Lung microvascular endothelial cell (primary cell): ENCODE measurements around the gene SAPCD1. TPM values are rescaled to one million over a fixed set of nuclear protein-coding genes. Genes with fewer than 3 reads are reported as not detected.
"Not testable (repeated sequence)": the region's sequence is repeated elsewhere in the genome, so short reads cannot be mapped to it uniquely, and the experiment has no call there.

Experiments
- DNase-seq, 2 donors: peaks; one replicate each; pipeline versions ENCODE4 v3.0.0 to v3.0.0-alpha.2; 2010; ENCODE audit warnings: low read depth in 2 of 2
- total RNA-seq: library from RNA; depleted of rRNA; stranded (reverse); fragments of >200 nt; gene quantifications from 2 replicates; pipeline ENCODE4 v1.2.1, GENCODE V29; 2014

The SAPCD1 gene
- total RNA-seq, 1 donor from 2014 or later, result 1.6 TPM

DNA sequence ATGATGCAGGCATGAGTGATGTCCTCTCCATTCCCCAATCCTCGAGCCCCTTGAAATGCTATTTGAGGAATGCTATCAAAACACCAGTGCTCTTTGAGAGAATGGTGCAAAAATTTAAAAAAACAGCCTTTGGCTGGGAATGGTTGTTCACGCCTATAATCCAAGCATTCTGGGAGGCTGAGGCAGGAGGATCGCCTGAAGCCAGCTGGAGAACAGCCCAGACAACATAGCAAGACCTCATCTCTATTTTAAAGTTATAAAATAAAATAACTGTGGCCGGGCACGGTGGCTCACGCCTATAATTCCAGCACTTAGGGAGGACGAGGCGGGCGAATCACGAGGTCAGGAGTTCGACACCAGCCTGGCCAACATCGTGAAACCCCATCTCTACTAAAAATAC, 37.3 kb downstream of the SAPCD1 start:
- DNase-seq, result no peak

DNA sequence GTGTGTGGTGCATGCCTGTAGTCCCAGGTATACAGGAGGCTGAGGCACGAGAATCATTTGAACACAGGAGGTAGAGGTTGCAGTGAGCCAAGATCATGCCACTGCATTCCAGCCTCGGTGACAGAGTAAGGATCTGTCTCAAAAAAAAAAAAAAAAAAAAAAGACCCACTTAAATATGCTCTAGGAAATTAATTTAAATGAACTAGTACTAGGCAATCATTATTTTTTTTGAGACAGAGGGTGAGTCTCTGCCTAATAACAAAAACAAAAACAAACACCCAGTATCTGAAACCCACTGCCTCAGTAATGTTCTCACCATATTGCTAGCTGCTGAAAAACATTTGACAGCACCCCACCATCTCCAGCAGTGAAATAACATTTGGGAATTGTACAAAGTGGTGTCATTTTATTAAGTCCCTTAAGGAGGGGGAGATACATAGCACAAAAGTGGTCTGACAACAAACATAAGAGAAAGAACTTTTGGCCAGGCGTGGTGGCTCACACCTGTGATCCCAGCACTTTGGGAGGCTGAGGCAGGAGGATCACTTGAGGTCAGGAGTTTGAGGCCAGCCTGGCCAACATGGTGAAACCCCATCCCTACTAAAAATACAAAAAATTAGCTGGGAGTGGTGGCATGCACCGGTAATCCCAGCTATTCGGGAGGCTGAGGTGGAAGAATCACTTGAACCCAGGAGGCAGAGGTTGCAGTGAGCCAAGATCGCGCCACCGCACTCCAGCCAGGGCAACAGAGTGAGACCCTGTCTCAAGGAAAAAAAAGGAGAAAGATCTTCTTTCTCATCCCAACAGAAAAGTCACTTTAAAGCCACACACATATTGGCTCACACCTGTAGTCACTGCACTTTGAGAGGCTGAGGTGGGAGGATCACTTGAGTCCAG, 38.8 kb downstream of the SAPCD1 start:
- DNase-seq, result not testable (repeated sequence)

DNA sequence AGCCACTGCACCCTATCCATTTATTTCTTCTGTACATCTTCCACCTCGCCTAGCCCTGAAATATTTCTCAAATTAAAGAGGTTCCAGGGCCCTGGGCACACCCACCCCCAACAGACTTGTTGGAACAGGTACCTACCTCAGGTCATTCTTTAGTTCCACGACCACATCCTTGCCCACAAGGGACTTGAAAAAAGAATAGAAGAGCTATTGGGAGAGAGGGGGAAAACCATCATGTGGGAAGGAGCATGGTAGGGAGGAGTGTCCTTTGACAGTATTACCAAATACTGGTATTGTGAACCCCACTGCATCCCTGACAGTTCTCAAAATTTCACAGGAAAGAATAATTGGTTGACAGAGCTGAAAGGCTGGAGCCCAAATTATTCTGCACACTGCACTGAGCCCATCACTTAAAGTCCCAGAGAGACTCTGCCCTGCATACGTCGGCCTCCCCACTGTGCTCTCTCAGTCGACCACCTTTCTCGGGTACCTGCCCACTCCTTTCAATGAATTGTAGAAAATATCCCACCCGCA, 43.5 kb downstream of the SAPCD1 start:
- no peak for DNase-seq

DNA sequence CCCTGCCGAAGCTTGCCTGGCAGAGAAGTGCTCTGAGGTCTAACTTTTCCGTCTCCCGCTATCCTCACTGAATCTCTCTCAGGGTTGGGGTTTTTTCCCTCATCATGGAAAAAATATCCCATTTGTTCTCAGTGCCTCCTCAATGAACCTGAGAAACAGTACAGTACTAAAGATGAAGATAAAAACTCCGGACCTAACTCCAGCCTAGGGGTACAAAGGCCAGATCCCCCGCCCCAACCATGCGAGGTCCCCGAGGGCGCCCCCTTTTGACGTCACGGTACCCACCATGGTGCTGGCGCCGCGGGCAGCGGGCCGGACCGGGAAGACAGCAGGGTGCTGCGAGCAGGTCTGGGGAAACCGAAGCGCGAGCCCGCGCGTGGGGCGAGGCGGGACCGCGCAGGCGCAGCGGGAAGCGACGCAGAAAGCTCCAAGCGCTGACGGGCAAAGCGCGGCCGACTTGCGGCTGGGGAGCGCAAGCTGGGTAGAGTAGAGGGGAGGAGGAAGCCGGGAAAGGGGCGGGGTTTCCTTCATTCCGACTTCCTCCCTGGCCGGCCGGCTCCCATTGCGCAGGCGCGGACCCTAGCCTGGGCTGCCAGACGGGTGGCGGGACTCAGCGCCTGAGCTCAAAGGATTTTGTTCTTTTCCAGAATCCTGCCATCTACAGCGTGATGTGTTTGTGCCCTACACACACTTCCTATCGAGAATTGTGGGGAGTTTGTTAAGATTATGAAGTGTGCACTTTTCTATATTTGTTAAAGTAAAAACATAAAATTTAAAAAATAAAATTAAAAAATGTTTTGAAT, 44.2 kb downstream of the SAPCD1 start, which contains the start of gene LSM2:
Gene LSM2 (minus strand): TSS at position 497 of the 803 bp plus-strand sequence. CDS start 209 bp downstream, at position 288.
- peak; percentile 98 for DNase-seq

DNA sequence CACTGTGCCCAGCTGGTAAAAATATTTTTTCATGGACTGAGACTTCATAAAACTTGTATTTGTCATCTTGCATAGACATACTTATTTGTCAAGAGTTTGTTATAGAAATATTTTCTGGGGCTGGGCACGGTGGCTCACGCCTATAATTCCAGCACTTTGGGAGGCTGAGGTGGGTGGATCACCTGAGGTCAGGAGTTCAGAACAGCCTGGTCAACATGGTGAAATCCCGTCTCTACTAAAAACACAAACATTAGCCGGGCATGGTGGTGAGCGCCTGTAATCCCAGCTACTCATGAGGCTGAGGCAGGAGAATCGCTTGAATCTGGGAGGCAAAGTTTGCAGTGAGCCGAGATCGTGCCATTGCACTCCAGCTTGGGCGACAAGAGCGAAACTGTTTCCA, 46.1 kb downstream of the SAPCD1 start:
- DNase-seq, result not testable (repeated sequence)

DNA sequence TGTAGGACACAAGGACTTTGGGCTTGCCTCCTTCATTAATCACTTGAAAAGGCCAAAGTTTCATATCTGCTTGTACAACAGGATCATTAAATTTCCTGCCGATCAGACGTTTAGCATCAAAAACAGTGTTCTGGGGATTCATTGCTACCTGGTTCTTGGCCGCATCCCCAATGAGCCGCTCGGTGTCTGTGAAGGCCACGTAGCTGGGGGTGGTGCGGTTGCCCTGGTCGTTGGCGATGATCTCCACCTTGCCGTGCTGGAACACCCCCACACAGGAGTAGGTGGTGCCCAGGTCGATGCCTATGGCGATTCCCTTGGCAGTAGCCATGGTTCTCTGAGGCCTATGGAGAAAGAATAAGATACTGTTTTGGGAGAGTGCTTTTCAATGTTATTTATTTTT, 49.2 kb downstream of the SAPCD1 start:
- DNase-seq, result no peak

DNA sequence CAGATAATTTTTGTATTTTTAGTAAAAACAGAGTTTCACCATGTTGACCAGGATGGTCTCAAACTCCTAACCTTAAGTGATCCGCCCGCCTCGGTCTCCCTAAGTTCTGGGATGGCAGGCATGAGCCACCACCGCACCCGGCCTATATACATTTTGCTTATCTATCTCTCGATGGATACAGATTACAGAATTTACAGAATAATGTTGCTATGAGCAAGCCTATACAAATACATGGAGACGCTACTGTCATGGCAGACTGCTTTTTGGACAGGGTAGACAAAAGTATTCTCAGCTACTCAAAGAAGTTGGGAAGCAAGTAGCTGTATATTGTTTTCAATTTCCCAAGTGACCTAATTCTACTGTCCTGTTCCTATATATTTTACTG, 51.0 kb downstream of the SAPCD1 start:
- DNase-seq, result no peak

Other genes starting within 250 kb of the SAPCD1 start
- not detected in 2 replicates for gene MCCD1, start 233.7 kb upstream of the SAPCD1 start, total RNA-seq
- 180 and 306 TPM in 2 replicates for gene DDX39B, start 220.7 kb upstream of the SAPCD1 start, total RNA-seq
- 0.20 and 0.22 TPM in 2 replicates for gene ATP6V1G2, start 216.0 kb upstream of the SAPCD1 start, total RNA-seq
- 17.9 and 23.0 TPM in 2 replicates for gene NFKBIL1, start 215.0 kb upstream of the SAPCD1 start, total RNA-seq
- gene LTA, start 190.4 kb upstream of the SAPCD1 start, total RNA-seq, result not detected in 2 replicates
- gene TNF, start 187.1 kb upstream of the SAPCD1 start, total RNA-seq, result not detected in 2 replicates
- 6.7 and 9.2 TPM in 2 replicates for gene LTB, start 180.2 kb upstream of the SAPCD1 start, total RNA-seq
- not detected in 2 replicates for gene LST1, start 176.4 kb upstream of the SAPCD1 start, total RNA-seq
- not detected in 2 replicates for gene NCR3, start 169.7 kb upstream of the SAPCD1 start, total RNA-seq
- not detected in 2 replicates for gene AIF1, start 147.4 kb upstream of the SAPCD1 start, total RNA-seq
- 19.4 and 27.2 TPM in 2 replicates for gene PRRC2A, start 141.9 kb upstream of the SAPCD1 start, total RNA-seq
- 88.3 and 111 TPM in 2 replicates for gene BAG6, start 110.0 kb upstream of the SAPCD1 start, total RNA-seq
- gene APOM, start 106.8 kb upstream of the SAPCD1 start, total RNA-seq, result 0.22 and 0.40 TPM in 2 replicates
- gene C6orf47, start 101.9 kb upstream of the SAPCD1 start, total RNA-seq, result 15.5 and 24.0 TPM in 2 replicates
- gene GPANK1, start 97.7 kb upstream of the SAPCD1 start, total RNA-seq, result 8.5 and 12.1 TPM in 2 replicates
- 64.1 and 67.6 TPM in 2 replicates for gene CSNK2B, start 96.6 kb upstream of the SAPCD1 start, total RNA-seq
- gene LY6G5B, start 92.7 kb upstream of the SAPCD1 start, total RNA-seq, result 0.44 and 1.2 TPM in 2 replicates
- gene LY6G5C, start 81.6 kb upstream of the SAPCD1 start, total RNA-seq, result 1.4 and 1.7 TPM in 2 replicates
- 41.2 and 69.8 TPM in 2 replicates for gene ABHD16A, start 59.3 kb upstream of the SAPCD1 start, total RNA-seq
- gene LY6G6F, start 55.8 kb upstream of the SAPCD1 start, total RNA-seq, result not detected in 2 replicates
- gene LY6G6D, start 47.3 kb upstream of the SAPCD1 start, total RNA-seq, result not detected in 2 replicates
- gene LY6G6C, start 40.9 kb upstream of the SAPCD1 start, total RNA-seq, result not detected in 2 replicates
- not detected in 2 replicates for gene MPIG6B, start 39.3 kb upstream of the SAPCD1 start, total RNA-seq
- 109 and 159 TPM in 2 replicates for gene DDAH2, start 33.4 kb upstream of the SAPCD1 start, total RNA-seq
- gene CLIC1, start 26.1 kb upstream of the SAPCD1 start, total RNA-seq, result 469 and 552 TPM in 2 replicates
- 1.4 and 2.6 TPM in 2 replicates for gene MSH5, start 22.7 kb upstream of the SAPCD1 start, total RNA-seq
- gene VWA7, start 14.7 kb downstream of the SAPCD1 start, total RNA-seq, result under 0.01 and 0.40 TPM in 2 replicates
- 36.3 and 39.0 TPM in 2 replicates for gene VARS1, start 33.1 kb downstream of the SAPCD1 start, total RNA-seq
- 29.2 and 29.8 TPM in 2 replicates for gene LSM2, start 44.3 kb downstream of the SAPCD1 start, total RNA-seq
- gene HSPA1L, start 52.6 kb downstream of the SAPCD1 start, total RNA-seq, result 0.87 and 1.8 TPM in 2 replicates
- gene HSPA1A, start 52.9 kb downstream of the SAPCD1 start, total RNA-seq, result 40.8 and 93.3 TPM in 2 replicates
- gene HSPA1B, start 65.1 kb downstream of the SAPCD1 start, total RNA-seq, result 23.8 and 30.2 TPM in 2 replicates
- gene NEU1, start 100.2 kb downstream of the SAPCD1 start, total RNA-seq, result 41.2 and 50.0 TPM in 2 replicates
- gene SLC44A4, start 116.3 kb downstream of the SAPCD1 start, total RNA-seq, result not detected in 2 replicates
- 25.7 and 28.0 TPM in 2 replicates for gene EHMT2, start 135.0 kb downstream of the SAPCD1 start, total RNA-seq
- 2.2 and 3.6 TPM in 2 replicates for gene ZBTB12, start 139.4 kb downstream of the SAPCD1 start, total RNA-seq
- under 0.01 TPM in 1 of 2 replicates, not detected in the other for gene C2, start 165.1 kb downstream of the SAPCD1 start, total RNA-seq
- gene CFB, start 183.4 kb downstream of the SAPCD1 start, total RNA-seq, result 0.44 and 0.60 TPM in 2 replicates
- 54.3 and 55.8 TPM in 2 replicates for gene NELFE, start 196.3 kb downstream of the SAPCD1 start, total RNA-seq
- 22.7 and 30.2 TPM in 2 replicates for gene SKIC2, start 196.5 kb downstream of the SAPCD1 start, total RNA-seq
- 5.9 and 10.1 TPM in 2 replicates for gene DXO, start 209.5 kb downstream of the SAPCD1 start, total RNA-seq
- 0.44 and 1.8 TPM in 2 replicates for gene C4A, start 219.4 kb downstream of the SAPCD1 start, total RNA-seq